T-helper 1 cell treated with Interleukin-12 subunit alpha and Interleukin-12 subunit beta and Interleukin-4 antibody, amounts not matched to agents 30 μg/mL and 1 μg/mL, for 36 hours (primary cell): ENCODE results near the gene EPHA10.

Source experiments
- H3K27ac Mint-ChIP-seq: one replicate; pipeline ENCODE4 v1.8.0; 2021; ENCODE audit warnings: mild to moderate bottlenecking, mixed read lengths
- H3K27me3 Mint-ChIP-seq: one replicate; pipeline ENCODE4 v1.8.0; 2021; ENCODE audit warnings: low read depth, mixed read lengths
- H3K36me3 Mint-ChIP-seq: one replicate; pipeline ENCODE4 v1.8.0; 2021; ENCODE audit warnings: low read depth, mixed read lengths
- H3K4me1 Mint-ChIP-seq: one replicate; pipeline ENCODE4 v1.8.0; 2021; ENCODE audit warnings: low read depth, mixed read lengths
- H3K4me3 Mint-ChIP-seq: one replicate; pipeline ENCODE4 v1.8.0; 2021; ENCODE audit warnings: mild to moderate bottlenecking, moderate library complexity, mixed read lengths
- H3K9me3 Mint-ChIP-seq: one replicate; pipeline ENCODE4 v1.8.0; 2021; ENCODE audit warnings: mixed read lengths

The EPHA10 gene

DNA sequence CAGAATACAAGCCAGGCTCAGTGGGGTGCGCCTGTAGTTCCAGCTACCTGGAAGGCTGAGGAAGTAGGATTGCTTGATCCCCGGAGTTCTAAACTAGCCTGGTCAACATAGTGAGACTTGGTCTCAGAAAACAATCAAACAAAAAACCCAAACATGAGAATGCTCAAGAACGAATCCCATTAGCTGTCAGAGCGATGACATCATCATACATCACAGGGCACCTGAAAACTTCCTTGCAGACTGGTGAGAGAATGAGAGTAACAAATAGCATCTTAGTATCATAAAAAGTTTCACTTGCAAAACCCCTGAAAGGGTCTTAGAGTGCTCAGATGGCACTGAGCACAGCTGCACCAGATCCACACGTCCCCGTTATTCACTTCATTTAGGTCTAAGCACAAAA, 93.7 kb downstream of the EPHA10 start:
- Mint-ChIP-seq H3K27me3 (peaks cover 26% of the 10 kb centered on the region), H3K9me3 (no peaks in the 10 kb centered on the region), H3K4me1 (peaks cover 13% of the 10 kb centered on the region), H3K36me3 (no peaks in the 10 kb centered on the region), H3K27ac (no peak overlapping the region), H3K4me3 (no peak overlapping the region)

DNA sequence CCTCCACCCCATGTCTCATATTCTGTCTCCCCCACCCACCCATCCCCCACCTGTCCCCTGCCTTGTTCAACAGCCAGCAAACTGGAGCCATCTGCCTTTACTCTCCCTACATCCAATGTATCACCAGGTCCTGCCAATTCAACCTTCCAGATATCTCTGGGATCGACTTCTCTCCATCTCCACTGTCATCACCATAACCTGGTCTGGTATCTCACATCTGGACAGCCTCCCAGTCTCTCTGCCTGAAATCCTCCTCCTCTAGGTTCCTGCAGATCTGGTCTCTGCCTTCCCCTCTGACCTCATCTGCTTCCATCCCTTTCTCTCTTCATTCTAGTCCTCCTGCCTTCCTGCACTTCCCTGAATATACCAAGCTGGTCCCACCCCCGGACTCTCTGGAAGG, 94.8 kb downstream of the EPHA10 start:
- Mint-ChIP-seq H3K36me3 (no peaks in the 10 kb centered on the region), H3K27me3 (peaks cover 22% of the 10 kb centered on the region), H3K27ac (no peak overlapping the region), H3K4me1 (peaks cover 12% of the 10 kb centered on the region), H3K9me3 (no peaks in the 10 kb centered on the region), H3K4me3 (no peak overlapping the region)

DNA sequence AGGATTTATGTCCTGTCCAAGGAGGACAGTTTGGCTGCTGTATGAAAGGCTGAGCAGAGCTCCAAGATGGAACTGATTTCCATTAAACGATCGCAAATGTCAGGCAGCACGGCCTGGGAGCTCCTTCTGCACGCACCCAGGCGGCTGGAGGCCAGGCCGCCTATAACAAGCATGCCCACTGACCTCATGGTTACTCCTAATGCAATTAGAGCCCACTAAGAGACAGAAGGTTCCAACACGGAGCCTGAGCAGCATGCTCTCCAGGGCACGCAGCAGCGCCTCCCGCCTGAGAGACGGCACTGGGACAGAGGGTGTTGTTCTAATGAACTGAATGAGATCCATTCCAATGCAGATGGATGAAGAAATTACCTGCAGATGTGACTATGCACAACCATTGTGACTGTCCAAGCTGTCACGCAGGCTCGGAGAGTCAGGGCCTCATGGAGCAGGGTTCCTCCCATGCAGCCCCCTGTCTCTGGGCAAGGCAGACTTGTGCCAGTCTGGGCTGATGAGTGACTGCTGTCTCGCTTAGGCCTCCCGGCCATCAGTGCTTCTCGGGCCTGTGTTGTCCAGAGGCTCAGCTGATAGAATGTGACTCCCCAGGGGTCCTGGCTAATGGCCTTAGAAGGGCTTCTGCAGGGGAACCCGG, 97.8 kb downstream of the EPHA10 start:
- Mint-ChIP-seq H3K27me3 (peaks cover 14% of the 10 kb centered on the region), H3K36me3 (no peaks in the 10 kb centered on the region), H3K9me3 (no peaks in the 10 kb centered on the region), H3K27ac (no peak overlapping the region), H3K4me3 (no peak overlapping the region), H3K4me1 (no peaks in the 10 kb centered on the region)

DNA sequence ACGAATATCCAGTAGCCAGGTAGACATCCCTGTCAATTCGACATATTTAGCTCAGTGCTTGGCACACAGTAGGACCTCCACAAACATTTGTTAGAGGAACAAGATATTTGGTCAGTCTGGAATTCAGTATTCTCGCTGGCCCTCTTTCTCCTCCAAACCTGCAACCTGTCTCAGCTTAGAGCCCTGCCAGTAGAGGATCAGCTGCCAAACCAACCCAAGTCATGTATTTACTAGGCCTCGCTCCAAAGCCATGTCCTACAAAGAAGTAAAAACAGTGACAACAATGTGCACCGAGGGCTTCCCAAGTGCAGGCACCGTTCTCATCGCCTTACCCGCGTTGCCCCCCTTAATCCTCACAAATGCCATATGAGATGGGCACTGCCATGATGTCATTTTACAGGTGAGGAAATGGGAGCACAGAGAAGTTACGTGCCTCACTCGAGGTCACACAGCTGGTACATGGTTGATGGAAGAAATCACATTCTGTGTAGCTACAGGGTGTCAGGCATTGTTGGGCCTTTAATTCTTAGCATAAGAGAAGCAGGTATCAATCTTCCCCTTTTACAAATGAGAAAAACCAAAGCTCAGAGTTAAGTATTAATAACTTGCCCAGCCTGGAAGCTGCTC, 98.6 kb downstream of the EPHA10 start:
- H3K27ac Mint-ChIP-seq = no peak overlapping the region
- H3K4me3 Mint-ChIP-seq = no peak overlapping the region
- no peaks in the 10 kb centered on the region for H3K36me3 Mint-ChIP-seq
- H3K9me3 Mint-ChIP-seq = no peaks in the 10 kb centered on the region
- peaks cover 6% of the 10 kb centered on the region for H3K27me3 Mint-ChIP-seq
- no peaks in the 10 kb centered on the region for H3K4me1 Mint-ChIP-seq
